SK-N-SH treated with all-trans-retinoic acid at 6 μM for 48 hours (cell line): ENCODE data around the gene MPZL2.

ENCODE experiments used
- ATAC-seq: fragments of 200-7000 bp; cut with Tn5 transposase; 3 replicates; pipeline ENCODE4 v1.9.1; 2020; ENCODE audit warnings: mild to moderate bottlenecking, moderate library complexity
- ARNTL ChIP-seq: fragments of 450-650 bp; formaldehyde crosslinking; IDR thresholded peaks from 2 replicates; pipeline ENCODE4 v1.5.0; 2020; ENCODE audit warnings: low read depth, mild to moderate bottlenecking, moderate library complexity, borderline replicate concordance
- BACH2 ChIP-seq: fragments of 250-450 bp; sonication (Bioruptor Pico); IDR thresholded peaks from 2 replicates; pipeline ENCODE4 v1.9.0; 2021; ENCODE audit warnings: mild to moderate bottlenecking, borderline replicate concordance
- CSDC2 ChIP-seq: fragments of 250-450 bp; sonication (Bioruptor Pico); IDR thresholded peaks from 2 replicates; pipeline ENCODE4 v1.5.0; 2020; ENCODE audit warnings: mild to moderate bottlenecking, moderate library complexity
- ESRRG ChIP-seq: fragments of 250-450 bp; sonication (Bioruptor Pico); IDR thresholded peaks from 2 replicates; pipeline ENCODE4 v1.6.1; 2021; ENCODE audit warnings: mild to moderate bottlenecking
- GLIS3 ChIP-seq: fragments of 250-450 bp; sonication (Bioruptor Pico); IDR thresholded peaks from 2 replicates; pipeline ENCODE4 v1.5.0; 2020; ENCODE audit warnings: mild to moderate bottlenecking, moderate library complexity
- ISL1 ChIP-seq: fragments of 250-450 bp; sonication (Bioruptor Pico); IDR thresholded peaks from 2 replicates; pipeline ENCODE4 v2.1.2; 2022; ENCODE audit warnings: mild to moderate bottlenecking, moderate library complexity
- OSR1 ChIP-seq: fragments of 250-450 bp; sonication (Bioruptor Pico); IDR thresholded peaks from 2 replicates; pipeline ENCODE4 v1.8.0; 2022; ENCODE audit warnings: moderate library complexity, mild to moderate bottlenecking, inconsistent platforms
- PPARA ChIP-seq: fragments of 250-450 bp; sonication (Bioruptor Pico); IDR thresholded peaks from 2 replicates; pipeline ENCODE4 v1.5.0; 2020; ENCODE audit warnings: mild to moderate bottlenecking, borderline replicate concordance
- RARB ChIP-seq: fragments of 250-450 bp; sonication (Bioruptor Pico); IDR thresholded peaks from 2 replicates; pipeline ENCODE4 v1.8.0; 2021; ENCODE audit warnings: mild to moderate bottlenecking, moderate library complexity
- SNAI2 ChIP-seq: fragments of 250-450 bp; sonication (Bioruptor Pico); IDR thresholded peaks from 2 replicates; pipeline ENCODE4 v1.5.0; 2020; ENCODE audit warnings: mild to moderate bottlenecking, moderate library complexity
- TCF4 ChIP-seq: fragments of 250-450 bp; sonication (Bioruptor Pico); IDR thresholded peaks from 2 replicates; pipeline ENCODE4 v1.8.0; 2021; ENCODE audit warnings: mild to moderate bottlenecking, moderate library complexity, borderline replicate concordance
- TOX ChIP-seq: fragments of 250-450 bp; sonication (Bioruptor Pico); IDR thresholded peaks from 2 replicates; pipeline ENCODE4 v1.8.0; 2021; ENCODE audit warnings: mild to moderate bottlenecking, moderate library complexity, borderline replicate concordance
- ZFP3 ChIP-seq: fragments of 250-450 bp; sonication (Bioruptor Pico); IDR thresholded peaks from 2 replicates; pipeline ENCODE4 v1.5.0; 2020; ENCODE audit warnings: mild to moderate bottlenecking, moderate library complexity
- ZNF565 ChIP-seq: fragments of 450-650 bp; formaldehyde crosslinking; conservative IDR thresholded peaks from 2 replicates; pipeline ENCODE4 v1.5.0; 2020; ENCODE audit warnings: low read depth, mild to moderate bottlenecking, moderate library complexity
- ZNF70 ChIP-seq: fragments of 450-650 bp; formaldehyde crosslinking; IDR thresholded peaks from 2 replicates; pipeline ENCODE4 v1.5.0; 2020; ENCODE audit warnings: mild to moderate bottlenecking, moderate library complexity
- ZNF8 ChIP-seq: fragments of 450-650 bp; formaldehyde crosslinking; IDR thresholded peaks from 2 replicates; pipeline ENCODE4 v1.5.0; 2020; ENCODE audit warnings: mild to moderate bottlenecking, moderate library complexity
- TF ChIP-seq, protein P1 (sequence below): fragments of 250-450 bp; sonication (Bioruptor Pico); IDR thresholded peaks from 2 replicates; pipeline ENCODE4 v1.5.0; 2020; ENCODE audit warnings: mild to moderate bottlenecking, moderate library complexity
- TF ChIP-seq, protein P2 (sequence below): fragments of 250-450 bp; sonication (Bioruptor Pico); IDR thresholded peaks from 2 replicates; pipeline ENCODE4 v1.8.0; 2020; ENCODE audit warnings: mild to moderate bottlenecking, moderate library complexity, borderline replicate concordance
- TF ChIP-seq, protein P3 (sequence below): fragments of 250-450 bp; sonication (Bioruptor Pico); IDR thresholded peaks from 2 replicates; pipeline ENCODE4 v1.5.1; 2021; ENCODE audit warnings: mild to moderate bottlenecking, moderate library complexity
- TF ChIP-seq, protein P4 (sequence below): fragments of 250-450 bp; sonication (Bioruptor Pico); IDR thresholded peaks from 2 replicates; pipeline ENCODE4 v1.5.1; 2020; ENCODE audit warnings: low read depth, mild to moderate bottlenecking, moderate library complexity
- TF ChIP-seq, protein P5 (sequence below): fragments of 250-450 bp; sonication (Bioruptor Pico); IDR thresholded peaks from 2 replicates; pipeline ENCODE4 v1.8.0; 2021; ENCODE audit warnings: low read depth, mild to moderate bottlenecking, moderate library complexity, borderline replicate concordance

Gene MPZL2

DNA sequence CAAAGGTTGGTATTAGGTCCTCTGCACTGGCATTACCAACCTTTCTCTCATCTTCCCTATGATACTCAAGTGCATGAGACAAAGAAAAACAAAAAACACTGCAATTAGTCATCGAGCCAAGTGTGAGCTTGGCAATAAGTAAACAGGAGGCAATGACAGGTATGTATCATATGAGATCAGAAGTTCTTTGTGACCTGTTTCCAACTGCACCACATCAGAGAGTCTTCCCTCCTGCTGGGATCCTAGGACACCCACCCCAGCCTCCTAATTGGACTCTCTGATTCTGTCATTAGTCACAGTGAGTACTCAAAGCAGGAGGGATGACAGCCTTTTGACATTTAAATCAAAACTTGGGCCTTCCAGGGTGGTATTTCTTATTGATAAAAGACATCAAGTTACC is 31.4 kb downstream of the MPZL2 start:
- no peak for TF ChIP-seq BACH2
- TF ChIP-seq, protein P1, sequence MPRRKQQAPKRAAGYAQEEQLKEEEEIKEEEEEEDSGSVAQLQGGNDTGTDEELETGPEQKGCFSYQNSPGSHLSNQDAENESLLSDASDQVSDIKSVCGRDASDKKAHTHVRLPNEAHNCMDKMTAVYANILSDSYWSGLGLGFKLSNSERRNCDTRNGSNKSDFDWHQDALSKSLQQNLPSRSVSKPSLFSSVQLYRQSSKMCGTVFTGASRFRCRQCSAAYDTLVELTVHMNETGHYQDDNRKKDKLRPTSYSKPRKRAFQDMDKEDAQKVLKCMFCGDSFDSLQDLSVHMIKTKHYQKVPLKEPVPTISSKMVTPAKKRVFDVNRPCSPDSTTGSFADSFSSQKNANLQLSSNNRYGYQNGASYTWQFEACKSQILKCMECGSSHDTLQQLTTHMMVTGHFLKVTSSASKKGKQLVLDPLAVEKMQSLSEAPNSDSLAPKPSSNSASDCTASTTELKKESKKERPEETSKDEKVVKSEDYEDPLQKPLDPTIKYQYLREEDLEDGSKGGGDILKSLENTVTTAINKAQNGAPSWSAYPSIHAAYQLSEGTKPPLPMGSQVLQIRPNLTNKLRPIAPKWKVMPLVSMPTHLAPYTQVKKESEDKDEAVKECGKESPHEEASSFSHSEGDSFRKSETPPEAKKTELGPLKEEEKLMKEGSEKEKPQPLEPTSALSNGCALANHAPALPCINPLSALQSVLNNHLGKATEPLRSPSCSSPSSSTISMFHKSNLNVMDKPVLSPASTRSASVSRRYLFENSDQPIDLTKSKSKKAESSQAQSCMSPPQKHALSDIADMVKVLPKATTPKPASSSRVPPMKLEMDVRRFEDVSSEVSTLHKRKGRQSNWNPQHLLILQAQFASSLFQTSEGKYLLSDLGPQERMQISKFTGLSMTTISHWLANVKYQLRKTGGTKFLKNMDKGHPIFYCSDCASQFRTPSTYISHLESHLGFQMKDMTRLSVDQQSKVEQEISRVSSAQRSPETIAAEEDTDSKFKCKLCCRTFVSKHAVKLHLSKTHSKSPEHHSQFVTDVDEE (CRISPR knock-in tag), result no peak
- no peak for TF ChIP-seq TCF4 (CRISPR knock-in tag)
- no peak for TF ChIP-seq GLIS3 (CRISPR knock-in tag)
- TF ChIP-seq ISL1 (CRISPR knock-in tag), result no peak
- TF ChIP-seq, protein P2, sequence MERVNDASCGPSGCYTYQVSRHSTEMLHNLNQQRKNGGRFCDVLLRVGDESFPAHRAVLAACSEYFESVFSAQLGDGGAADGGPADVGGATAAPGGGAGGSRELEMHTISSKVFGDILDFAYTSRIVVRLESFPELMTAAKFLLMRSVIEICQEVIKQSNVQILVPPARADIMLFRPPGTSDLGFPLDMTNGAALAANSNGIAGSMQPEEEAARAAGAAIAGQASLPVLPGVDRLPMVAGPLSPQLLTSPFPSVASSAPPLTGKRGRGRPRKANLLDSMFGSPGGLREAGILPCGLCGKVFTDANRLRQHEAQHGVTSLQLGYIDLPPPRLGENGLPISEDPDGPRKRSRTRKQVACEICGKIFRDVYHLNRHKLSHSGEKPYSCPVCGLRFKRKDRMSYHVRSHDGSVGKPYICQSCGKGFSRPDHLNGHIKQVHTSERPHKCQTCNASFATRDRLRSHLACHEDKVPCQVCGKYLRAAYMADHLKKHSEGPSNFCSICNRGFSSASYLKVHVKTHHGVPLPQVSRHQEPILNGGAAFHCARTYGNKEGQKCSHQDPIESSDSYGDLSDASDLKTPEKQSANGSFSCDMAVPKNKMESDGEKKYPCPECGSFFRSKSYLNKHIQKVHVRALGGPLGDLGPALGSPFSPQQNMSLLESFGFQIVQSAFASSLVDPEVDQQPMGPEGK, result no peak
- no peak for TF ChIP-seq ARNTL (CRISPR knock-in tag)
- no peak for ATAC-seq

DNA sequence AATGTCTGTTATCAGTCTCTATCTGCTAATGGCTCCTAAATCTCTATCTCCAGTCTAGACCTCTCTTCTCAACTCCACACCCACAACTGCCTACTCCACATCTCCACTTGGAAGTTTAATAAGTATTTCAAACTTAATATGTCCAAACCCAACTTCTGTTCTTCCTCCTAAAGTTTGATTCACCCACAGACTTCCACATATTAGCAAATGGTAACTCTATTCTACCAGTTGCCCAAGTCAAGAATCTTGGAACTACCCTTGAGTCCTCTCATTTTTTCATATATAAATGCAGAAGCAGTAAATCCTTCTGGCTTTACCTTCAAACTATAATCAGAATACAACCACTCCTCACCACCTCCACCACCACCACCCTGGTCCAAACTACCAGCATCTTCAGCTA is 32.6 kb downstream of the MPZL2 start:
- no peak for ATAC-seq
- no peak for TF ChIP-seq RARB (CRISPR knock-in tag)
- TF ChIP-seq, protein P3, sequence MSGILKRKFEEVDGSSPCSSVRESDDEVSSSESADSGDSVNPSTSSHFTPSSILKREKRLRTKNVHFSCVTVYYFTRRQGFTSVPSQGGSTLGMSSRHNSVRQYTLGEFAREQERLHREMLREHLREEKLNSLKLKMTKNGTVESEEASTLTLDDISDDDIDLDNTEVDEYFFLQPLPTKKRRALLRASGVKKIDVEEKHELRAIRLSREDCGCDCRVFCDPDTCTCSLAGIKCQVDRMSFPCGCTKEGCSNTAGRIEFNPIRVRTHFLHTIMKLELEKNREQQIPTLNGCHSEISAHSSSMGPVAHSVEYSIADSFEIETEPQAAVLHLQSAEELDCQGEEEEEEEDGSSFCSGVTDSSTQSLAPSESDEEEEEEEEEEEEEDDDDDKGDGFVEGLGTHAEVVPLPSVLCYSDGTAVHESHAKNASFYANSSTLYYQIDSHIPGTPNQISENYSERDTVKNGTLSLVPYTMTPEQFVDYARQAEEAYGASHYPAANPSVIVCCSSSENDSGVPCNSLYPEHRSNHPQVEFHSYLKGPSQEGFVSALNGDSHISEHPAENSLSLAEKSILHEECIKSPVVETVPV (CRISPR knock-in tag), result no peak
- TF ChIP-seq ZFP3 (CRISPR knock-in tag), result no peak
- TF ChIP-seq ZNF8 (CRISPR knock-in tag), result no peak
- TF ChIP-seq BACH2, result no peak
- no peak for TF ChIP-seq OSR1
- TF ChIP-seq PPARA (CRISPR knock-in tag), result no peak
- TF ChIP-seq, protein P1 (CRISPR knock-in tag), result no peak
- no peak for TF ChIP-seq ARNTL (CRISPR knock-in tag)
- no peak for TF ChIP-seq ZNF70 (CRISPR knock-in tag)
- no peak for TF ChIP-seq TCF4 (CRISPR knock-in tag)

DNA sequence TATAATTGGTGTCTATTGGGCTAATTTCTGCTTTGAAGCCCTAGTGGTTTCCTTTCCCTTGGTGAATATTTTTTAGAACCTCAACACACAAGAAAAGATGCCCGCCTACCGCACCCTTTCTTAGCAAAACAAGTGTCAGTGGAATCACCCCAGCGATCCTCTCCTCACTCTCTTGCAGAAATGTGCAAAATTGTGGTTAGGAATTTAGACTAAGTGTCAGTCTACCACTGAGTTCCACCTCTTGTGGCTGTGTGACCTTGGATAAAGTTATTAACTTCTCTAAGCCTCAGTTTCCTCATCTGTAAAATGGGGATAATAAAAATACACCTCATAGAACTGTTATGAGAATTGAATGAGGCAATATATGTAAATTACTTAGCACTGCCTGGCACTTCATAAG is 34.0 kb downstream of the MPZL2 start:
- no peak for ATAC-seq
- TF ChIP-seq ESRRG (CRISPR knock-in tag) (no peak), TCF4 (CRISPR knock-in tag) (no peak), SNAI2 (CRISPR knock-in tag) (no peak), TOX (CRISPR knock-in tag) (no peak), BACH2 (no peak), ISL1 (CRISPR knock-in tag) (no peak), ZNF565 (CRISPR knock-in tag) (no peak), ZNF8 (CRISPR knock-in tag) (no peak), CSDC2 (CRISPR knock-in tag) (no peak)
- TF ChIP-seq, protein P4, sequence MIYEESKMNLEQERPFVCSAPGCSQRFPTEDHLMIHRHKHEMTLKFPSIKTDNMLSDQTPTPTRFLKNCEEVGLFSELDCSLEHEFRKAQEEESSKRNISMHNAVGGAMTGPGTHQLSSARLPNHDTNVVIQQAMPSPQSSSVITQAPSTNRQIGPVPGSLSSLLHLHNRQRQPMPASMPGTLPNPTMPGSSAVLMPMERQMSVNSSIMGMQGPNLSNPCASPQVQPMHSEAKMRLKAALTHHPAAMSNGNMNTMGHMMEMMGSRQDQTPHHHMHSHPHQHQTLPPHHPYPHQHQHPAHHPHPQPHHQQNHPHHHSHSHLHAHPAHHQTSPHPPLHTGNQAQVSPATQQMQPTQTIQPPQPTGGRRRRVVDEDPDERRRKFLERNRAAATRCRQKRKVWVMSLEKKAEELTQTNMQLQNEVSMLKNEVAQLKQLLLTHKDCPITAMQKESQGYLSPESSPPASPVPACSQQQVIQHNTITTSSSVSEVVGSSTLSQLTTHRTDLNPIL, result no peak
- TF ChIP-seq, protein P5, sequence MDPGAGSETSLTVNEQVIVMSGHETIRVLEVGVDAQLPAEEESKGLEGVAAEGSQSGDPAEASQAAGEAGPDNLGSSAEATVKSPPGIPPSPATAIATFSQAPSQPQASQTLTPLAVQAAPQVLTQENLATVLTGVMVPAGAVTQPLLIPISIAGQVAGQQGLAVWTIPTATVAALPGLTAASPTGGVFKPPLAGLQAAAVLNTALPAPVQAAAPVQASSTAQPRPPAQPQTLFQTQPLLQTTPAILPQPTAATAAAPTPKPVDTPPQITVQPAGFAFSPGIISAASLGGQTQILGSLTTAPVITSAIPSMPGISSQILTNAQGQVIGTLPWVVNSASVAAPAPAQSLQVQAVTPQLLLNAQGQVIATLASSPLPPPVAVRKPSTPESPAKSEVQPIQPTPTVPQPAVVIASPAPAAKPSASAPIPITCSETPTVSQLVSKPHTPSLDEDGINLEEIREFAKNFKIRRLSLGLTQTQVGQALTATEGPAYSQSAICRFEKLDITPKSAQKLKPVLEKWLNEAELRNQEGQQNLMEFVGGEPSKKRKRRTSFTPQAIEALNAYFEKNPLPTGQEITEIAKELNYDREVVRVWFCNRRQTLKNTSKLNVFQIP (CRISPR knock-in tag), result no peak
- TF ChIP-seq, protein P3 (CRISPR knock-in tag), result no peak
- TF ChIP-seq, protein P1 (CRISPR knock-in tag), result no peak
